Stimulated activated CD4-positive, alpha-beta T cell treated with anti-CD3 and anti-CD28 coated beads, Interleukin-1b, Interleukin-23, amount 100 ng/mL, for 4 hours (primary cell): ENCODE results near the gene TRPM1.
A peak's percentile ranks its signal among the peaks of the same experiment; 100 is the strongest.

ENCODE experiments used
- DNase-seq, 2 donors: peaks; one replicate each; pipeline ENCODE4 v3.0.0-alpha.2; 2020; ENCODE audit warnings: low read depth in 2 of 2

Gene TRPM1

GRCh38 chr15:31020542-31020941 lies 81.0 kb downstream of the TRPM1 start:
- DNase-seq, result no peak

- DNase-seq, result no peak
Measured at GRCh38 chr15:31019986-31020385, 81.5 kb downstream of the TRPM1 start.

- no peak for DNase-seq
Measured at GRCh38 chr15:31017311-31017710, 84.2 kb downstream of the TRPM1 start.

GRCh38 chr15:31016446-31016915 lies 85.0 kb downstream of the TRPM1 start:
- no peak for DNase-seq

DNA sequence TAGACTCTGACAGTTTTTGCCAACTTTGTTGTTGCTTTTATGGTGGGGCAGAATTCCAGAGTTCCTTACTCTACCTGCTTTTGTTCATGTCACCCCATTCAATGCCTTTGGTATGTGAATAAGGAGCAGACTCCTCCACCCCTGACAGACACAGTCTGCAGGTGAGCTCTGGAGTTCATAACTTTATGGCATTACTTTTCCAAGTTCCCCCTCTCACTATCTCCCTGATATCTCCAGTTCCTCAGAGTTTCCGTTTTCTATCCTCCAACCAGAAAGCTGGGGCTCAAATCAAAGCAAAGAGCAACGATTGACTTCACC lies 87.0 kb downstream of the TRPM1 start:
- DNase-seq, result no peak

DNA sequence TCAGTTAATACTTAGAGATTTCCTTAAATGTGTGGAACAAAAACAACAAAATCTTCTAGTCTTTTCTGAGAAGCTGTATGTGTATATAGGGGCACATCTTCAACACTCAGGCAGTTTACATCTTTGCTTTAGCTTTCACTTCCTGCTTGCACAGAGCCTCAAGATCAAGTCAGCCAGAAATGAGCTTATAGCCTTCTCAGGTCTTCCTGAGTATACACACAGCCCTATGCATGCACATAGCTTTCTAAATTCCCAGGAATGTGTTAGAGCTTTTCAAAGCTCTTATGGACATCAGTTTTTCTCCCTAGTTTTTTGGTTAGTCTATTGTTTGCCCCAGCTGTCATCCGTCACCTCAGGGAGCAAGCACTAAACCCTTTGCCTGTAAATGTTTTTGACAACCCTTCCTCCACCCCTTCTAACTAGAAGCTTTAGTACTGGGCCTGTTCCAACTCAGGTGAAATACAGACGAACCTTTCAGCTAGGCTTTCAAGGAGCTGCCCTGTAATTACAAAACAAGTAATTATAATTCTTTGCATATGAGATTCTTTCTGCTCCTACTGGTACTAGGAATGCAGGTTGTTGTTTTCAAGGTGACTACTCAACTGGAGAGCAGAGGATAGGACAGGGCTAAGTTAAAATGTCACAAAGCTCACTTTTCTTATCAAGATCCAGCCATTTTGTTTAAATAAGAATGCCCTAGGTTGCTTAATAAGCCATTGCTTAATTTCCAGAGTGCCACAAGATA lies 87.5 kb downstream of the TRPM1 start:
- no peak for DNase-seq

GRCh38 chr15:31012455-31012854 lies 89.1 kb downstream of the TRPM1 start:
- no peak for DNase-seq

GRCh38 chr15:31010036-31010435 lies 91.5 kb downstream of the TRPM1 start:
- no peak for DNase-seq

- no peak for DNase-seq
Measured at GRCh38 chr15:31005660-31006059, 95.9 kb downstream of the TRPM1 start.

DNA sequence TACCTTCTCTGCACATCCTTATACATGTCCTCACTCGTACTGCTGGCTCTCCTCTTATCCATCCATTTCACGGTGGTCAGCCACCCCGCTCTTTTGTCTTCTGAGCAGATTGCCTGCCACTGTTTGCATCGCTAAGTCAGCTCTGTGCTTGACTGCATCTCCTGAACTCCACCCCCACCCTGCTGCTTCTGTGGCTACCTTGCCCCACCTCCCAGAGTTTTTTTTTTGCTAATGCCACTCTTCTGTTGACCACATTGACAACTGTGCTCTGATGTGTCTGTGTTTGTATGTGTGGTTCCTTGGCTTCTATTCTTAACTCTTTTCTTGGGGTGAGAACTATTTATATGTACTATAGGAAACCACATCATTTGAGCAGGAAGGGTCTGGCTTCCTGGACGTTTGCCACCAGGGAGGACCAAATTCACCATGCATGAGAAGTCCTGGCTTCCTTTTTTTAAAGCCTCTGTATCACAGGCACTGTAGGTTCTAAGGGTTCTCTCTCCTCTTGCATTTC lies 97.2 kb downstream of the TRPM1 start:
- DNase-seq, result no peak

- no peak for DNase-seq
Measured at GRCh38 chr15:31001702-31002101, 99.8 kb downstream of the TRPM1 start.

DNA sequence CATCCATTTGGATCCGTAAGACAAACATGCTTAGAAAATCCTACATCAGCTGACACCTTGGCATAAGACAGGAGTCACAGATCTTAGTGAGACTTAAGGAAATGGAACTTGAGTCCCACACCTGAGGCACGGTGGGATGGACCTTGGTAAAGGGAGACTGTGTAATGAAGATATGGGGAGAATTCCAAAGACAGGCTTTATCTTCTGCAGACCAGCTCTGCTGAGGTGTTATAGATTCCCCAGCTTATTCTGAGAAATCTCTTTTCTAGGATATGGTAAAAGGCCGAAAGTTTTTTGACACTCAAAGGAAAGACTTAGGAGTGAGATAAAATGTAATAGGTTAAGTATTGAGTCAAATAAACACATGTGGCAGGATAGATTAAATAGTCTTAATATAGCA lies 101.8 kb downstream of the TRPM1 start:
- DNase-seq, result no peak

DNA sequence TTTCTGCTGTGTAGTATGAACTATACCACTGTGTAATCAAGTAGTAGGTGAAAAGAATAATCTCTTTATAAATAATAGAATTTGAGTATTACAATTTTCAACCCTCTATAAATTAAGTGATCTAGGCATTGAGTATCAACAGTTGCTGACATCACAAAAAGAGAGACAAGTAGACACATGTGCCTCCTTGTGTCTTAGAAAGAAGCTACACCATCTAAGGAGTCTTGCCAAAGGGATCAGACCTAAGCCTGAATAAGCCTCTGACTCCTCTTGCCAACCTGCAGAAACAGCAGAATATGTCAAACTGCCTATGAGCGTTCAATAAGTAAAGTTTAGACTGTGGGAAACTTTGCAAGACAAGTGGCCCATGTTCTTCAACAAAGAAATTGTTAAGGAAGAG lies 104.3 kb downstream of the TRPM1 start:
- DNase-seq, result no peak

DNA sequence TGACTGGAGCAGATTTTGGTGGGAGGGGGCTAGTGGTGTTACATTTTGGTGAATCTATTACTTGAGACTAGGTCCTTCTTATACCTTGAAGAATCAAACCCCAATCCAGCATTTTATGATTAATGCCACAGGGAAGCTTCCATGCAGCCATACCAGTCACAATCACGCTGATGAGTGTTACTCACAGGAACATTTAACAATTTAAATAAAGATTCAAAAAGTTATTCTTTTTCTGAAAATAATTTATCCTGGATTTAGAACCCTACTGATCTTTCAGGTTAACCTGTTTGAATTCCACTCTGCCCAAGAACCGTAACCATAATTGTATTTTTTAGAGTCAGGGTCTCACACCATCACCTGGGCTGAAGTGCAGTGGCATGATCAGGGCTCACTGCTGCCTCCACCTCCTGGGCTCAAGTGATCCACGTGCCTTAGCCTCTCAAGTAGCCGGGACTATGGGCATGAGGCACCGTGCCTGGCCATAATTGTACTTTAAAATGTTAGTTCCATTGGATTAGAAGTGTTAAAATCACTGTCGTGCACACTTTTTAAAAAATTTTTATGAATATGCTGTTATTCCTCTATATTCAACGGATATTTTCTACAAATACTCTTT lies 109.2 kb downstream of the TRPM1 start:
- no peak for DNase-seq

DNA sequence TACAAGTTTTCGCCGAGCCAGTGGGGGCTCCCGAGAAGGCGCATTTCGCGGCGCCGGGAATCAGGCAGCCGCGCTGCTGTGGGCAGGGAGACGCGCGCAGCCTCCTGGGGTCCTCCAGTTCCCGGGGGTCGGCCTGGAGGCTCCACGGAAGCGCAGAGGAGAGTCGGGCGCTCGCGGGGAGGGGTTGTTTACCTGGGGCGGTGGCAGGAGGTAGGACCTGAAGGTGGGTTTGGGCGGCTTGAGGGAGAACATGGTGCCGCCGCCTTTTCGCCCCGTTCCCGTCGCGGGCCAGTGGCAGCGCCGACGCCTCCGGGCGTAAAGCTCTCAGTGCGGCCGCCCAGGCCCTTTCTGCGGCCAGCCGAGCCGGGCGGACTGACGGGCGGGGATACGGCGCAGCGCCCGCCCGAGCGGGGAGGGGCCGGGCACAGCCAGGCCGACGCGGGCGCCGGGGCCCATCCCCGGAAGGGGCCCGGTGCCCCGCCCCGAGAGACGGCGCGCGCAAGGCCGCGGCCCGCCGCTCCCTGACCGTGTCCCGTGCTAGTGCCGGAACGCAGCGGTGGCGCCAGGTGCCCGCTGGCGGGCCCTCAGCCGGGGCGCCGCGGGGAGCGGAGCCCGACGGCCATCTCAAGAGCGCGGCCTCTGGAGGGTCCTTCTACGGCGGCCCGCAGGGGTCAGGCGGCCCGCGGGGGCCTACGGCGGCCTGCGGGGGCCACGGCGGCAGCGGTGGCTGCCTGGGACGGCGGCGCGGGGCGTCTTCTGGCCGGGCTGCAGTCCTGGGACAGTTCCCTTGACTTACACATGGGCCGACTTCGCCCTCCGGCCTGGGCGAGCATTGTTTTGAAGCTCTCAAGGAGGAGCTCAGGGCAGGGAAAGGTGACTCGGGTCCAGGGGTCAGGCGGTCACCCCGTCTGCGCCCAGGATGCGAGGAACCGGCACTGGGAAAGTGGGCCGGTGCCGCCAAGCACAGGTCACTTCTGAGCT lies 110.0 kb downstream of the TRPM1 start, which contains the start of gene MTMR10:
MTMR10 (minus strand) TSS at position 374 of the 981 bp plus-strand sequence; CDS start at position 252, 122 bp downstream.
- peak; percentile 46 to 69 for DNase-seq

DNA sequence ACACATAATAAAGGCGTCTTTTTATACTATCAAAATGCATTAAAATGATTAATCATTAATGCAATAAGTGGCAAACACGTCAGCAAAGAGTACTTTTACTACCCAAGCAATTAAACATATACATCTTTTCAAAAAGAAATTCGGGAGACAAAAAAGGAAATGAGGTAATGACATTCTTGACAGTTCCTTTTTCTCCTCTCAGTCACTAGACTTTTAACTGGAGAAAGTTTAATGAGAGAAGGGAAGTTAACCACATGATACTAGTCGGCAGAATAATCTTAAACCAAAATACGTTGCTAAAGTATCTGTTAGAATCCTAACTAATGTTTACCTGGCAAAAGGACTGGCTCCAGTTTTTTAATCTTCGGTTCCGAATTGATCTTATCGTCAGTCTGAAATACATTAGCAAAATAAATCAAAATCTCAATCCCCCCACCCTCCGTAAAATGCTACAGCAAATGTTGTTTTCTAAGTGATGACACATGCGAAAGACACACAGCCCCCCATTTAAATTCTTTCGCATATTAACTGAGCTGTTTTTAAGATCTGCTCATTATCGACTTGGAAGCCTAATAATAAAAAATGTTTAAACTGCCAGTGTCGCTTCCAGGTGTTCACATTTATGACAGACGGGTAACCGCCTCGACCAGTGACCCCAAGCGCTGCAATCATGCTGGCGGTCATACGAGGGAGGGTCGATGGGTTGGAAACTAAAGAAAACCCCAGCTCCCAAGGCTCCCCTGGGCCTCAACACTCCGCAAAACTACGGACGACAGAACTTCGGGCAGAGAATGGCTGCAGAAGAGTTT lies 110.9 kb downstream of the TRPM1 start:
- DNase-seq, result no peak

DNA sequence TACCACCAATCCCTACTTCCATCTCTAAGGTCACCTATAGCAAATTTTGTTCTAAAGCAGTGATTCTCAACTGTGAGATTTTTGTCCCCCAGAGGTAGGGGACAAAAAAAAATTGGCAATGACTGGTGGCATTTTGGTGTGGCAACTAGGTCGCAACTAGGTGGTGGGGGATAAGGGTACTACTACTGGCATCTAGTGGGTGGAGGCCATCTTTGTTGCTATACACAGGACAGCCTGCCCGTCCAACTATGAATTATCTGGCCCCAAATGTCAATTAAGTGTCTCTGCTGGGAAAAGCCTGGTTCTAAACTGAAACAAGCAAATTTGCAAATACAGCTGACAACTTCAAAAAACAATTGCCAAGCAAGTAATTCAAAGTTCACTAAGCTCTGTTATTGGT lies 111.5 kb downstream of the TRPM1 start:
- no peak for DNase-seq

DNA sequence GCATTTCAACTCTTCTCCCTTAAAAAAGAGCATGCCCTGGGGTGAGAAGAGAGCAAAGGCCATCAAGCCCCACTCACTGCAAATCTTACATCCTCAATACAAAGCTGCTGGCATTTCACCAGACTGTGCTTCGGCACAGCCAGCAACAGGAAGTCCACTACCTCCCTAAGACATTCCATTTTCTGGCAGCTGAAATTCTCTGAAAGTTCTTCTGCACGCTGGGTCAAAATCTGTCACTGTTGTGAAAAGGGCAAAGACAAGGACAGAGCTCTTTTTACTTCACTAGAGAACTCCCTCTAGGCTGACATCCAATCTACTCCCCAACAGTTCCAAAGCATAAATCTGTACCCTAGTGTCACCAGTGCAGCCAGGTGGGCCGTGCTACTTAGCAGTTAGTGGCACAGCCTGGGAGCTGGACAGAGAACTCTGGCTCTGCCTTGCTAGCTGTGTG lies 116.4 kb downstream of the TRPM1 start:
- DNase-seq, result no peak

DNA sequence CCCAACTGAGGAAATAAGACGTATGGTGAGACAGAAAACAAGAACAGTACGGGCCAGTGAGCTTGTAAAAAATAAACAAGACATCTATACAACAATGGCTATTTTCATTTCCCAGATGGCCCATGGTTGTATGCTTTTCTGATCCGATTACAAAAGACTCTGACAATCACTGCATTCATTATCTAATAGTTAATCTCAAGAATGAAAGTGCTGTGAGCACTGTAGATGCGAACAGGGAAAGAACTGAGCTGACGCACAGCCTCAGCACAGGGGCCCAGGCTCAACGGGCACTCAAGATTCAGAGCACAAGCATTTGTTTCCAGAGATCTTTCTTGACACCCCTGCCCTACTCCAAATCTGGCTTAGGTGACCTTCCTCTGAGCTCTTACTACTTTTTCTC lies 117.0 kb downstream of the TRPM1 start:
- no peak for DNase-seq

GRCh38 chr15:30984118-30984517 lies 117.4 kb downstream of the TRPM1 start:
- no peak for DNase-seq

DNA sequence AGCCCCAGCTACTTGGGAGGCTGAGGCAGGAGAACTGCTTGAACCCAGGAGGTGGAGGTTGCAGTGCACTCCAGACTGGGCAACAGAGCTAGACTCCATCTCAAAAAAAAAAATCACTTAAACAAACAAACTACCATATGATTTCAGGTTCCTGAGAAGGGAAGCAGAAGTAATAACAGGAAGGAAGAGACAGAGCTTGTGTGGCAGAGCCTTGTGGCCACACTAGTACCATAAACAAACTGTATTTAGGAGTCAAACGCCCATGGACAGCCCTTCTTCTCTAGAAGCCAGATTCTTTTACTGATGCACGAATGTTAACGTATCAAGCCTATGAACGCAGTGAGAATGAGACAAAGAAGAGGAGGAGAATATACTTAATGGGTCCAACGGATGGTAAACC lies 122.1 kb downstream of the TRPM1 start:
- DNase-seq, result no peak
